Measurements from ENCODE around the gene ZNF611.
"Not testable (repeated sequence)": the region's sequence is repeated elsewhere in the genome, so short reads cannot be mapped to it uniquely, and the experiment has no call there.

DNA sequence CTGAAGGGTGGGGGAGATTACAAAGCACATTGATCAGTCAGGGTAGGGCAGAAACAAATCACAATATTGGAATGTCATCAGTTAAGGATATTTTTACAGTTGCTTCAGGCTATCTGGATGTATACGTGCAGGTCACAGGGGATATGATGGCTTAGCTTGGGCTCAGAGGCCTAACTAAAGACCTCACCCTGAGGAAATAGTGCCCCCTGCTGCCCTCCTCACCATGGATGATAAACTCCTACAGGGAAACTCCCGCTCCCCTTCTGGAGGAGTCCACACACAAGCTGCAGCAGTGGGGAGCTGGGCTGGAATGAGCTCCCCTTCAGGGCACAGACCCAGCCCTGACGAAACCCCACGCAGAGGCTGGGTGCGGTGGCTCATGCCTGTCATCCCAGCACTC lies 35.3 kb downstream of the ZNF611 start:
- TF ChIP-seq EP300 (IDR thresholded peaks at IDR 0.05; ENCODE audit: low read depth), result not testable (repeated sequence)
- TF ChIP-seq, protein P1, sequence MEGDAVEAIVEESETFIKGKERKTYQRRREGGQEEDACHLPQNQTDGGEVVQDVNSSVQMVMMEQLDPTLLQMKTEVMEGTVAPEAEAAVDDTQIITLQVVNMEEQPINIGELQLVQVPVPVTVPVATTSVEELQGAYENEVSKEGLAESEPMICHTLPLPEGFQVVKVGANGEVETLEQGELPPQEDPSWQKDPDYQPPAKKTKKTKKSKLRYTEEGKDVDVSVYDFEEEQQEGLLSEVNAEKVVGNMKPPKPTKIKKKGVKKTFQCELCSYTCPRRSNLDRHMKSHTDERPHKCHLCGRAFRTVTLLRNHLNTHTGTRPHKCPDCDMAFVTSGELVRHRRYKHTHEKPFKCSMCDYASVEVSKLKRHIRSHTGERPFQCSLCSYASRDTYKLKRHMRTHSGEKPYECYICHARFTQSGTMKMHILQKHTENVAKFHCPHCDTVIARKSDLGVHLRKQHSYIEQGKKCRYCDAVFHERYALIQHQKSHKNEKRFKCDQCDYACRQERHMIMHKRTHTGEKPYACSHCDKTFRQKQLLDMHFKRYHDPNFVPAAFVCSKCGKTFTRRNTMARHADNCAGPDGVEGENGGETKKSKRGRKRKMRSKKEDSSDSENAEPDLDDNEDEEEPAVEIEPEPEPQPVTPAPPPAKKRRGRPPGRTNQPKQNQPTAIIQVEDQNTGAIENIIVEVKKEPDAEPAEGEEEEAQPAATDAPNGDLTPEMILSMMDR (IDR thresholded peaks at IDR 0.05), result not testable (repeated sequence)

Data from transverse colon (tissue), 3 donors.